HCEC 1CT (cell line): ENCODE measurements around the gene BRSK1.

Source experiments
- DNase-seq: peaks from one replicate; pipeline ENCODE4 v3.0.0-alpha.2; 2017

The BRSK1 gene

DNA sequence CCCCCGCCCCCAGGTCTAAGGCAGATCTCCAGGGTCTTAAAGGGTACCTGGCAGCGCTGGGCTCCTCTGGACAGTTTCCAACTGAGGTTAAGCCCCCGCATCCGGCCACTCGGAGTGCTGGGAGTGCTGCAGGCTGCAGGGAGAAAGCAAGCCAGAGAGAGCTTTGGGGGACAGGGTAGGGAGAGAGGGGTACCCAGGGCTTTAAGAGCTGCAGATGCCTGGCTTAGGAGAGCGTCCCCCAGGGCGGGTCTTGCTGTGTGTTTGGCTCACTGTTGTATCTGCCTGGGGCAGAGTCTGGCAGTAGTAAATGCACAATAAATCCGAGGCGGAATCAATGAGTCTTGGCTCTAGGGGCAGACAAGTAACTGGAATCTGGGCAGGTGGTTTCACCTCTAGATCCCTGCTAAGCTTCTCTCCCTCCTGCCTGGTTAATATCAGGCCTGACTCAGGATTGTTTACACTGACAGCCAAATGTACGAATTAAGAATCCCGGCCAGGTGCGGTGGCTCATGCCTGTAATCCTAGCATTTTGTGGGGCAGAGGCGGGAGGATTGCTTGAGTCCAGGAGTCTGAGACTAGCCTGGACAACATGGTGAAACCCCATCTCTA lies 71.5 kb downstream of the BRSK1 start:
- no peak for DNase-seq

DNA sequence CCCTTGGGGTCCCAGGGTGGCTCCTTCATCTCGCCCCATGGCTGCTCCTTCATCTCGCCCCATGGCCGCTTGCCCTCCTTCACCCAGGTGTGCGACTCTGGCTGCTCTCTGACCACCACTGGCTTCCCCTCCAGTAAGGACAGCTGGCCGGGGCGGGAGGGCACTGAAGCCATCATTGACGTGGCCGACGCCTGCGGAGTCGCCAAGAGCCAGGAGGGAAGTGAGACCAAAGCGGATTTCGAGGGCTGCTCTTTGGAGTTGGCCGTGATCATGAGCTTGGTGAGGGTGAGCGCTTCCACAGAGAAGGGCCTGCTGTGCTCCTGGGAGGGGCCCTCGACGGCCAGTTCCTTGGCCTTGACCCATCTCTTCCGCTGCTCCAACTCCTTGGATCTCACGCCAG lies 74.7 kb downstream of the BRSK1 start:
- no peak for DNase-seq

DNA sequence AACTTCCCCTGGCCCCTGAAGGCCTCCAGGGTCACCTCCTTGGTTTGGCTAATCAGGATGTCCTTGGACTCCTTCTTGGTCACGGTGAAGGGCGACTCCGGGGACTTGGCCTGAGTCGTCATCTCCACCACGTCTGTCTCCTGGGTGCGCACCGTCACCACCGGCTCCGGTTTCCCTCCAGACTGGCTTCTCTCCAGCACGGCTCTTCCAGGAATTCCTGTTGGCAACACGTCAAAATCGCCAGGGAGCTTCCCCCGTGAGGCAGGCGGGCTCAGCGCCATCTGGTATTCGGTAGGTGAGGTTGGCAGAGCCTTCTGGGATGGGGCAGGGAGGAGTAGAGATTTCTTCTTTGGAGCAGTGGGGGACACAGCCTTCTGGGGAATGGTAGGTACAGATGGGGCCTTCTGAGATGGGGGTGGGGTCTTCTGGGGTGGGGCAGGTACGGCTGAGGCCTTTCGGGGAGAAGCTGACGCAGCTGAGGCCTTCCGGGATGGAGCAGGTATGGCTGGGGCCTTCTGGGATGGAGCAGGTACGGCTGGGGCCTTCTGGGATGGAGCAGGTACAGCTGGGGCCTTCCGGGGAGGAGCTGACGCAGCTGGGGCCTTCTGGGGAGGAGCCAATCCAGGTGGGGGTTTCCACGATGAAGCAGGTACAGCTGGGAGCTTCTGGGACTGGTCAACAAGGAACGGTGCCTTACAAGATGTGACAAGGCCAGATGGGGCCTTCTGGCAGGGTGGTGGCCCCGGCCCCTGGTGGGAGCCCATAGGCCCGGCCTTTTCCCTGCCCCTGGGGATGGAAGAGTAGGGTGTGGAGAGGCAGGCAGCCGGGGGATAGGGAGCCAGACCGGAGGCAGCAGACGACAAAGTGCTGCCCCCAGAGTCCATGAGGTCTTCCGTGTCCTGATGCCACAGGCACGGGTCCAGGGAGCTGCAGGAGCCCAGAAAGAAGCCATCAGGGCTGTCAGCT lies 75.4 kb downstream of the BRSK1 start:
- no peak for DNase-seq

DNA sequence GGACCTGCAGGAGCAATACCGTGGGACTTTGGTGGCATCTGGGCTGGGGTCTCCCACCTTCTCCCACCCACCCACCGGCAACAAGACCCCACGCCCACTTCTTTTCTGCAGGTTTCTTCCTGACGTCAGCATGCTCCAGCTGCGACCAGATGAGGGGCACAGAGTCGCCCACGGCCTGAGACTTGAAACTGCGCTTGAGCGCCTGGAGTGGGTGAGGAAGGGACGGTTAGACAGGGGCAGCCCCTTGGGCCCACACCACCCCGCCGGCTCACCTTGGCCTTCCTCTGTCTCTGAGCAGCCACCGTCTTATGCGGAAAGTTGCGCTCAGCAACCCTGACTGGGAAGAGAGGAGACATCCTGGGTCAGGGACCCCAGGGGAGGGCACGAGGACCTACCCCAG lies 77.1 kb downstream of the BRSK1 start:
- no peak for DNase-seq
